GM21423 (cell line): Measurements from ENCODE around the gene FADS2.

Experiments
- ATAC-seq: cut with Tn5 transposase; IDR thresholded peaks from one replicate; pipeline ENCODE4 v1.9.1; 2021; ENCODE audit warnings: mild to moderate bottlenecking, moderate library complexity; ENCODE audit not compliant: unreplicated experiment

FADS2 gene

DNA sequence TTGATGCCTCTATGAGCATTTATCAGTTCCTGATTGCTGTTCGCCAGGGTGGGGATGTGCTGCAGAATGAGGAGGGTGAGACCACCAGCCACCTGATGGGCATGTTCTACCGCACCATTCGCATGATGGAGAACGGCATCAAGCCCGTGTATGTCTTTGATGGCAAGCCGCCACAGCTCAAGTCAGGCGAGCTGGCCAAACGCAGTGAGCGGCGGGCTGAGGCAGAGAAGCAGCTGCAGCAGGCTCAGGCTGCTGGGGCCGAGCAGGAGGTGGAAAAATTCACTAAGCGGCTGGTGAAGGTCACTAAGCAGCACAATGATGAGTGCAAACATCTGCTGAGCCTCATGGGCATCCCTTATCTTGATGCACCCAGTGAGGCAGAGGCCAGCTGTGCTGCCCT lies 32.6 kb upstream of the FADS2 start:
- no peak for ATAC-seq

DNA sequence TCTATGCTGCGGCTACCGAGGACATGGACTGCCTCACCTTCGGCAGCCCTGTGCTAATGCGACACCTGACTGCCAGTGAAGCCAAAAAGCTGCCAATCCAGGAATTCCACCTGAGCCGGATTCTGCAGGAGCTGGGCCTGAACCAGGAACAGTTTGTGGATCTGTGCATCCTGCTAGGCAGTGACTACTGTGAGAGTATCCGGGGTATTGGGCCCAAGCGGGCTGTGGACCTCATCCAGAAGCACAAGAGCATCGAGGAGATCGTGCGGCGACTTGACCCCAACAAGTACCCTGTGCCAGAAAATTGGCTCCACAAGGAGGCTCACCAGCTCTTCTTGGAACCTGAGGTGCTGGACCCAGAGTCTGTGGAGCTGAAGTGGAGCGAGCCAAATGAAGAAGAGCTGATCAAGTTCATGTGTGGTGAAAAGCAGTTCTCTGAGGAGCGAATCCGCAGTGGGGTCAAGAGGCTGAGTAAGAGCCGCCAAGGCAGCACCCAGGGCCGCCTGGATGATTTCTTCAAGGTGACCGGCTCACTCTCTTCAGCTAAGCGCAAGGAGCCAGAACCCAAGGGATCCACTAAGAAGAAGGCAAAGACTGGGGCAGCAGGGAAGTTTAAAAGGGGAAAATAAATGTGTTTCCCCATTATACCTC lies 32.1 kb upstream of the FADS2 start:
- no peak for ATAC-seq

DNA sequence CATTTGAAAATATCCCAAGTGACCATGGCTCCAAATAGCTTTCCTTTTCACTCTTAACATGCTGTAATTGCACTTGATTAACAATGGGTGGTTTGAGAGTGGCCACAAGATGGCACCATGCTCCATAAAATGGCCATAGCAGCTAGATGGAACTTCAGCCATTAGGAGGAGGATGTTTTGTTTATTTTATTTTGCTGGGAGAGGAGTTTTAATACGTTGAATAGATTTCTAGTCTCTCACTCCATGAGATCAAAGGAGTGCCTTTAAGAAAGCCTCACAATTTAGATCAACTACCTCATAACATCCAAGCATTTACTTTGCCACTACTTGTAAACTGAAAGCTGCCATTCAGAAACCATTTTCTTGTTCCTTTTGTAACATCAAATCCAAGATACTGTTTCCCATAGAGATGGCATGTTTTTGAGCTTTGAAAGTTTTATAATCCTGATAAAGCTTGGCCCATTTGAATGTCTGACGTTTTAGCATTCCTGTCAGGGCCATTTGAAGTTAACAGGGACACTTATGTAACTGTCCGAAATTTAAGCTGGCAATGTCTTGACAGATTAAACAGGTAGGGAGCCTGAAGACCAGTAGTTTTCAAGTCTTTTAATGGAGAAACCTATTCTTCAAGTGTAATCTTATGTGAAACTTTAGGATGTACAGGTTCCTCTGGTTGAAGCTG lies 30.7 kb upstream of the FADS2 start:
- no peak for ATAC-seq

DNA sequence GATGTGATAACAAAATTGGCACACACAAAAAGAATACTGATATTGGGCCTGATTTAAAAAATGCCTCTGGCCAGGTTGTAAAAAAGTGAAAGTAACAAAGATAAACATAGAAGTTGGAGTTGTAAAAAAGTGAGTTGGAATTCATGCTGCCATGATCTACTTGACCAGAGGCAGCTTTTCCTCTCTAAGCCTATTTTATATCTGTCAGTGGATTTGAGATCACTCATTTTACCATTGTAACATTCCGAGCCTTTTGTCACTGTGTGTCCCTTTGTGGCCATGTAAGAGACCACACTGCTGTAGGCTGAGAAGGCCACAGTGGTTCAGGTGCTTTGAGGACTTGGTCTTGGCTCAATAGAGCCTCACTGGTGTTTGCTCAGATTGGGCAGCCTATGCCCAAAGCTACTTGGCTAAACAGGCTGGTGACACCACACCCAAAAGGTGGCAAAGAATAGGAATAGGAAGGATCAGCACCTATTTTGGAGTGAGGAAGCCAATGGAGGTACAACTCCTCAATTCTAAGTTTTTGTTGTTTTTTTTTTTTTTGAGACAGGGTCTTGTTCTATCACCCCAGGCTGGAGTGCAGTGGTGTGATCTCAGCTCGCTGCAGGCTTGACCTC lies 28.3 kb upstream of the FADS2 start:
- no peak for ATAC-seq

DNA sequence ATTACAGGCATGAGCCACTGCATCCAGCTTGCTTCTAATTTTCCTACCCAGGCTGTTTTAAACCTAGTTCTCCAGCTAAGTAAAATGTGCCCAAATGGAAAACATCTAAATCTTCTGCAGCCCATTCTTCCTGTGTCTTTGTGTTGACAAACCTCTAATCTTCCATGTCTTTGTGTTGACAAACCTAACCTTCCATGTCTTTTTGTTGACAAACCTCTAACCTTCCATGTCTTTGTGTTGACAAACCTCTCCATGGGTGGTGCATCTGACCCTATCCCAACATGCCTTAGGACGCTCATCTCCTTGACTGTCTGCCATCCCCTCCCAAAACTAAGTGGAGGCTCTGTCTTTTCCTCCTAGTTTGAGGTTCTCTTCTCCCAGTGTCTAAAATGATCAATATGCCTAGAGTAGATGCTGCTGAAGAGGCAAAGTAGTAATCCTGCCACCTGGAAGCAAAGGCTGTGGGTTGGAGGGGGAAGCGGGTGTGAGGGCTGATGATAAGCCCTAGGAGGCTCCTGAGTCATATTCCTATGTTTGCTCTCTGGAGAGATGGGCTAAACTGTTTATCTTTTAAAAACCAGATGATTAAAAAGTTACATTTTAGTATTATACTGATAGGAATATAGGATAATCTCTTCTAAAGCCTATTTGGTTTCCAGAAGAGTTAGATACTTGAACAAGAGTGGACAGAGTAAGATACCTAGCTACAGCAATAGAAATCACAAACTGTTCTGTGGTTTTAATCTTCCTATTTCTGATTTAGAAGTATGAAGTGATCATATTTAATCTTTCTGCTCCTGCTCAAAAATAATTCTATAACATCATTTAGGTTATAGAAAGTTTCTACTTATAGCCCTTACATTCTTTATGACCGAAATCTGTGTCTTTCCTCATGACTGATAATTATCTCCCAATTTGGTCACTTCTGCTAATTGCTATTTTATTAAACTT lies 27.5 kb upstream of the FADS2 start:
- ATAC-seq = no peak

DNA sequence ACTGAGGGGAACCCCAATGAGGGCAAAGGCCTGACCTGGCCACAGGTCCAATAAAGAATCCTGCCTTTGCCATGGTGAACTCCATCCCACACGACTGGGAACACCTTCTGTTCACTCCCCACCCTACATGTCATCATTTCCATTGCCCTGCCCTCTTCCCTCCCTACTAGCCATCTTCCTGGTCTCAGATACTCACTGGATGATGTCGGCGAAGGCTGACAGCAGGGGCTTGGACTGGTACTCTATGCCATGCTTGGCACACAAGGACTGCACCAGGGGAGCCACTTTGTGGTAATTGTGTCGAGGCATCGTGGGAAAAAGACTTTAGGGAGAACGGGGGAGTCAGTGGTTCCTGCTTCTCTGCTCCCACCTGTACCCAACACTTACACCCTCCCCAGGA lies 25.5 kb upstream of the FADS2 start:
- no peak for ATAC-seq

DNA sequence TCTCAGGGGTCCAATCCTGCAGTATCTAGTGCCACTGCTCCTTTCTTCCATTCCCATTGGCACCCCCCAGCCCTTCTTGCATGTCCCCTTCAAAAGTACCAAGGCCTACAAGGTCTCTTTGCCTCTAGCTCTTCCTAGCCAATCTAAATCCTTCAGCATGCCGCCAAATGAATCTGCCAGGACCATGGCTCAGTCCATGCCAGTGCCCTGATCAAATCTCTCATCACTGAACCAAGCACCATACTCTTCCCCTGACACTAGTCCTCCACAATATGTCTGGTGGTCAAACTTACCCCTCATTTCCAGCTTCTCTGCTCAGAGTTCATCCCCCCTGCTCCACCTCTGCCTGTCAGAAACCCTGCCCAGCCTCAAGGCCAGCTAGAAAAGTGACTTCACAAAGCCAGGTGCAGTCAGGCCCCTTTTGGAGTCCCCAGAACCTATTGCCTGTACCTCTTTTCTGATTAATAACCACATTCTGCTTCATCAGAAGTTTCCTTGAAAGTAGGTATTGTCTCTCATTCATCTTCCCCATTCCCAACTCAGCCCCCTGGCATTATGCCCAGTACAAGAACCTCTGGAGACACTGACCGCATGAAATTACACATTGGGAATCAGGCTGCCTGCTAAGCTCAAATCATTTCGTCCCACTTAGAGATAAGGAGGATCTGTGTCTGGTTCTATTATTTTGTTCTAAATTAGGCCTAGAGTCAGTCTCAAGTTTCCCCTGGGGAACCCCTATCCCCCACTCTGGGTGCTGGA lies 24.0 kb upstream of the FADS2 start:
- ATAC-seq = no peak

DNA sequence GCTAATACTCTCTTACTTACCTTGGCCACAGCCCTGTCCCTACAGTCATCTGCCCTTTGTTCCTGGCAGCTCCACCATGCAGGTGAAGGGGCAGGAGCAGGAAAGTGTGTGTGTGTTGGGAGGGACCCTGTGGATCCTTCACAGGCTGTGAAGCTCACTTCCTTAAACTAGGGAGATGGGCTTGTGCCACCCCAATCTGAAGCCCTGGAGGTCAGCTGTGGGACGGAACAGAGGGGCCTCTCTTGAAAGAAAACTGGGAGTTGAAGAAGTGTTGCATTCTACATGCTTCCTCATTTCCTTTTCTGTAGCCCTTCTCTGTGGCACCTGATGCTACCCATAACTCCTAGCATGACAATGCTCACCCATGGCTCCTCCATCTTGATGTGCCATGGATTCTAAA lies 23.0 kb upstream of the FADS2 start:
- ATAC-seq = no peak

DNA sequence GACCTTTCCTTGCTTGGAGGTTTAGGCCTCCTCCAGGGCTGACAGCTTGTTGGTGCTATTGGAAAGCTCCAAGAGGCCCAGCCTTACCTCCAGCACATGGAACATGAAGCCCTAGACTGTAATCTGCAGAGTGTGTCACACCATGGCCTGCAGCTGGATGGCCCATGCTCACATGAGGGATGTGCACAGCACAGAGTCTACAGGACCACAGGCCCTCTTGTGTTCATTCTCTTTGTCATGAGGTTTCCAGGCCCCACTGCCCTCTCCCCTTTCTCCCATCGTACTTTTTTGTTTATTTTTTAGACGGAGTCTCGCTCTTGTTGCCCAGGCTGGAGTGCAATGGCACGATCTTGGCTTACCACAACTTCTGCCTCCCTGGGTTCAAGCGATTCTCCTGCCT lies 21.3 kb upstream of the FADS2 start:
- ATAC-seq = no peak

DNA sequence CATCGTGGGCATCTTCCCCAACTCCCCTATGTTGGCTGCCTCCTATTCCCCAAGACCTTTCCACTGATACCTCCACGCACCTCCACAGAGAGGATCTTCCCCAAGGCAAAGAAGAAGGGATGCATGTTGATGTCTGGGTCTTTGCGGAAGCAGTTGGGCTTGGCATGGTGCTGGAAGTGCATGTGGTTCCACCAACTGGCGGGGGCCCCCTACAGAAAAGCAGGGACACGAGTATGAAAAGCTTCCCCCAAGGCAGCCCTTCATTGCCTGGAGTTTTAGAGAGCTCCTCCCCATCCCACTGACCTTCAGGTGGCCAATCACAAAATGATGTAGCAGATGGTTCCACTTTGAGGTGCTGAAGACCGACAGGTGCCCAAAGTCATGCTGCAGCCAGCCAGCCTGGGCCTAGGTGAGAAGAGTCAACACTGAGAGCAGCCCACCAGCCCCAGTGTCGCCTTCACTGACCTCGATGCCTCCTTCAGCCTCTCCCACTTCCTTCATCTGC lies 17.4 kb upstream of the FADS2 start:
- no peak for ATAC-seq

DNA sequence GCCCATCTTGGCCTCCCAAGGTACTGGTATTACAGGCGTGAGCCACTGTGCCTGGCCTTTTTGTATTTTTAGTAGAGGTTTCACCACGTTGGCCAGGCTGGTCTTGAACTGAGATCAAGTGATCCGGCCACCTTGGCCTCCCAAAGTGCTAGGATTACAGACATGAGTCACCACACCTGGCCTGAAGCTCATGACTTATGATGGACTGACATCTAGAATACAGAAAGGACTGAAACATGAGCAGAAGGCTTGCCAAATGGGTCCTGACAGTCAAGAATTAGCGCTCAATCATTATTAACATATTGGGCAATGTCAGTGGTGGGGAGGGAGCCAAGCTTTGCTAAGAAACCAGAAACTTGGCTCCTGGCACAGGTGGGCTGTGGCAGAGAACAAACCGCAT lies 16.3 kb upstream of the FADS2 start:
- no peak for ATAC-seq

DNA sequence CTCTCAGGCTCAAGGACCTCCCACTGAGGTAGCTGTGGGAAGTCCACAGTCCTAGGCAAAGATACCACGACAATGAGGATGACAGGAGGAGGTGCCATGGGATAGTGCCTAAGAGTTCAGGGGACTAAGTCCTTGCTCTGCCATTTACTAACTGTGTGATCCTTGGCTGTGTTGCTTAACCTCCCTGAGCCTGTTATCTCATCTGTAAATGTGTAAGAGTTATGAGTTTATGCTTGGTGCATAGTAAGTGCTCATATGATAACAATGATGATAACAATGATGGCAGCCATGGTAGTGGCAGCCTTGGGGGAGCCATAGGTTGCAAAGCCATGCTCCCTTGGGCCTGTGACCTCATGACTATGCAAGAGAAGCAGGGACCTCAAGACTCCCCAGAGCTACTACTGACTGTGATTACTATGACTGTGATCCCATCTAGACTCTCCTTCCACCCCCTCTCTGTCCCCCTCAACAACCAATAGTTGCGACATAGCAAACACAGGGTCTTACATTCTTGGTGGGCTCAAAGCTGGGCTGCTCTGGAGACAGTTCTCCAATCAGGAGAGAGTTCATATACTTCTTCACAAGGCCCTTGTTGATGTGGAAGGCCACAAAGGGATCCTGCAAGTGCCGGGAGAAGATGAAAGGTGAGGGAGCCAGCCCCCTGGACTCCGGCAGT lies 15.2 kb upstream of the FADS2 start:
- ATAC-seq = no peak

DNA sequence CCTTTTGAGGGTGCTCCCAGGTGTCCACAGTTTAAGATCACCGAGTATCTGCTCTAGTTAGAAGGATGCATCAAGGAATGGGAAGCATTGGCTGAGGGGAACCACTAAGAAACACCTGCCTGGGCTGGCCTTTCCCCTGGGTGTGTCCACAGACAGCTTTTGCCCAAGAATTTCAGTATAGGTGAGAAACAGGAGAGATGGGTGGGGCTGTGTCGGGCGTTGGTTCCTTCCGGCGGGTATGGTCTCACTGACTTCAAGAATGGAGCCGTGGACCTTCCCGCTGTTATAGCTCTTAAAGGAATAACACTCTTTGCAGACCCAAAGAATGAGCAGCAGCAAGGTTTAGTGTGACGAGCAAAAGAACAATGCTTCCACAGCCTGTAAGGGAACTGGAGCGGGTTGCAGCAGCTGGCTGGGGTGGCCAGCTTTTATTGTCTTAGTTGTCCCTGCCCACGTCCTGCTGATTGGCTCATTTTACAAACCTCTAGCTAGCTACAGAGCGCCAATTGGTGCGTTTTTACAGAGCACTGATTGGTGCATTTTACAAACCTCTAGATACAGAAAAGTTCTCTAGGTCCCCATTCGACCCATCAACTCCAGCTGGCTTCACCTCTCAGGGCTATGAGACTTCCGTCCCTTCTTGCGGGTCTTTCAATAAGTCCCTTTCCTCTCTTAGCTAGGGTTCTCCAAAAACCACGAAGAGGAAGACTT lies 13.7 kb upstream of the FADS2 start:
- ATAC-seq = no peak

DNA sequence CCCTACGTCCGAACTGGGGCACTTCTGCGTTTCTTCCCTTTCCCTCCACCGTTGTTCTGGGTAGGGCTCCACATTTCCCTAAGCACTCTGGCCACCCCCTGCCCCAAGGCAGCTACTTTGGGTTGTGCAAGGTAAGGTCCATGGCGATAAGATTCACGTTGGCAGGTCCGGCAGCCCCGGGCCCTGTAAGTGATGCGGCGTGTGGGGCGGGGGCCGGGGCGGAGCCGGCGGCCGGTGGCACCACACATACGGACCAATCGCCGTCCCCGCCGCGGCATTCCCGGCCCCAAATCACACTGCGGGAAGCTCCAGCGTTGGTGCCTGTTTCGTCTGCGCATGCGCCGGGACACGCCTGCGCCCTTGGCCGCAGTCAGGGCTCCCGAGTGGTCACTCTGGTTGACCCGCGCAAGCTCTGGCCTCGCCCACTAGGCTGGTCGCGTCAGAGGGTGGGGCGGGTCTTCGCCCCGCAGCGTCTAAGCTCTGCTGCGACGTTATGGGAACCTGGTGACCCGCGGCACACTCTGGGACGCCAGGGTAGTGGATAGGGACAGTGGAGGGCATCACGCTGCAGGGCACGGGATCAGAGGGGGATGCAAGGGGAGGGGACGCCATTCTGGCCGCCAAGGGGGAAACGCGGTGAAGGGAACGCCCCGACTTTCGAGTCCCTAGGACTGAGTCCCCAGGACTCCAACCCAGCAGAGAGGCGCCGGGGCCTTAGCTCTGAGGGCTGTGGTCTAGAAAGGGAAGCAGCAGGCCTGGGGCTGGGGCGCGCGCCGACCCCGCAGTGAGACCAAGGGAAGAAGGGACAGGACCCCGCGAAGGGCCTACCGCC lies 12.9 kb upstream of the FADS2 start:
- ATAC-seq = peak; percentile 58

DNA sequence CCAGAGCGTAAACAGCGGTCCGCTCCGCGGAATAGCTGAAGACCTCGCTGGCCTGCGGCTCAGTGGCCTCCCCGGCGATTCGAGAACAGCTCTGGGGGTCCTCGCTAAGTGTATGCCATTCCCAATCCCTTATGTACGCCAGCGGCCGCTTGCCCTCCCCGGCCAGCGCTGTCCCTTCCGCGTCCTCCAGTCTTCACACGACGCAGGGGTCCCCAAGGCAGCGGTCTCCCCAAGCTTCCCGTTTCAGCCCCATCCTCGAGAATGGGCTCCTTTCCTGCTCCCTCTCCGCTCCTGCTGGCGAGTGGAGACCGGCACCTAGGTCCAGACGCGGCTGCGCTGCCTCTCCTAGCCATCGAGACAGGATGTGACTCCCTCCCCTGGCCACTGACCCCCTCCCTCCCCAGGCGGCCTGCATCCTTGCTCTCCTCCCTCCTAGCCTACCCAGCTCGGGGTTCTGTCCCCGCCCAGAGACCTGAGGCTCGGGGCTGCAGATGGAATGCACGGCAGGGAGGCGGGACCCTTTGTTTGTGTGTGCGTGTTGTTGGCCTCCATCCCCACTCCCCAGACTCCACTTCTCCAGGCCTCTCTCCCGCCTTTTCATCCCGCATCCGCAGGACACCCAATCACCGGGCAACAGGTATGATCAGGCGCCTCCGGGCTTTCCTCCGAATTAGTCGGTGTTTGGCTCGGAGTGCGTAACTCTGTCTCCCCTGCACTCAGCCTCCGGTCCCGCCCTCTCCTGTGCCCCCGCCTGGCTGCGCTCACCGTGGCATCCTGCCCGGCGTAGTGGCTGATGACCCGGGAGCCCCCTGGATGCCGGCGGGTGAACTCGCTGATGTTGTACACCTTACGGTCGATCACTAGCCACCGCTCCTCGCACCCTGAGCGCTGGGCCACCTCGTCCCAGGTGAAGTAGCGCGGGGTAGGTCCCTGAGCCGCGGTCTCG lies 12.0 kb upstream of the FADS2 start:
- ATAC-seq = peak; percentile 21

DNA sequence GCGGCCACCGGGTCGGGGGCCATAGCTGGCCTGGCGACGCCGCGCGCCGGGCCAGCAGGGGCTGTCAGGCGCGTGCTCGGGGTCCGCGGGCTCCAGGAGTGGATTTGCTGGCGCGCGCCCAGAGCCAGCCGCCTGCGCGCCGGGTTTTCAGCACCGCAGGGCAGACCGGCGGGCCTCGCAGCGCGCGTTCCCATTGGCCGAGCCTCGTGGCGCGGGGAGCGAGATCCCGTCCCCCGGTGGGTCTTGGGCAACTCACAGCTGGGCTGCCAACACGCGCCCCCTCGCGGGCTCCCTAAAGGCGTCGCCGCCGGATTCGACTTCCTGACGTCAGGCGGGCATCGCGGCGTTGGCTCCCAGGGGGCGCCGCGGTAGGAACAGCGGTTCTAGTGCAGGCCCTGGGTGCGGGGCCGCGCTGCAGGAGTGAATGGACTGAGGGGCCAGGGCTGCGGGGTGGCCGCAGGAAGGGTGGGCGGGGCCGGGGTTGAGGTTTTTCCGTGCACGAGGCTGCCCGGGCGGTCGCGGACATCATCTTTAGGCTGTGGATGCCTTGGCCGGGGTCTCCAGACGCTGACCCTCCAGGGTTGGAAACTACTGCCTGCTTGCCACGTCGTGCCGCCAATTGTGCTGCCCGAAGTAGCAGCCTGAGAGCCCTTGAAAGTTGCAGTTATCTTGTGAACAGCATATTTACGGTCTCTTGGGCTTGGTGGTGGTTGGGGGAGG lies 11.2 kb upstream of the FADS2 start, which contains the start of gene FADS1:
Gene FADS1 (minus strand): TSS at position 268 of the 720 bp plus-strand sequence. CDS start 74 bp downstream, at position 194.
- ATAC-seq = peak; percentile 51
